SK-N-SH treated with all-trans-retinoic acid at 6 μM for 48 hours (cell line): ENCODE data around the gene RANBP1.
A peak's percentile ranks its signal among the peaks of the same experiment; 100 is the strongest.

Source experiments
- ATAC-seq: fragments of 200-7000 bp; cut with Tn5 transposase; 3 replicates; pipeline ENCODE4 v1.9.1; 2020; ENCODE audit warnings: mild to moderate bottlenecking, moderate library complexity
- ARNTL ChIP-seq: fragments of 450-650 bp; formaldehyde crosslinking; IDR thresholded peaks from 2 replicates; pipeline ENCODE4 v1.5.0; 2020; ENCODE audit warnings: low read depth, mild to moderate bottlenecking, moderate library complexity, borderline replicate concordance
- BACH2 ChIP-seq: fragments of 250-450 bp; sonication (Bioruptor Pico); IDR thresholded peaks from 2 replicates; pipeline ENCODE4 v1.9.0; 2021; ENCODE audit warnings: mild to moderate bottlenecking, borderline replicate concordance
- CREB5 ChIP-seq: fragments of 250-450 bp; sonication (Bioruptor Pico); IDR thresholded peaks from 2 replicates; pipeline ENCODE4 v1.5.1; 2020; ENCODE audit warnings: low read depth, mild to moderate bottlenecking, moderate library complexity
- CSDC2 ChIP-seq: fragments of 250-450 bp; sonication (Bioruptor Pico); IDR thresholded peaks from 2 replicates; pipeline ENCODE4 v1.5.0; 2020; ENCODE audit warnings: mild to moderate bottlenecking, moderate library complexity
- CSRNP3 ChIP-seq: fragments of 250-450 bp; sonication (Bioruptor Pico); IDR thresholded peaks from 2 replicates; pipeline ENCODE4 v1.5.1; 2021; ENCODE audit warnings: mild to moderate bottlenecking, moderate library complexity
- ESRRG ChIP-seq: fragments of 250-450 bp; sonication (Bioruptor Pico); IDR thresholded peaks from 2 replicates; pipeline ENCODE4 v1.6.1; 2021; ENCODE audit warnings: mild to moderate bottlenecking
- OSR1 ChIP-seq: fragments of 250-450 bp; sonication (Bioruptor Pico); IDR thresholded peaks from 2 replicates; pipeline ENCODE4 v1.8.0; 2022; ENCODE audit warnings: moderate library complexity, mild to moderate bottlenecking, inconsistent platforms
- PPARA ChIP-seq: fragments of 250-450 bp; sonication (Bioruptor Pico); IDR thresholded peaks from 2 replicates; pipeline ENCODE4 v1.5.0; 2020; ENCODE audit warnings: mild to moderate bottlenecking, borderline replicate concordance
- RARB ChIP-seq: fragments of 250-450 bp; sonication (Bioruptor Pico); IDR thresholded peaks from 2 replicates; pipeline ENCODE4 v1.8.0; 2021; ENCODE audit warnings: mild to moderate bottlenecking, moderate library complexity
- SNAI2 ChIP-seq: fragments of 250-450 bp; sonication (Bioruptor Pico); IDR thresholded peaks from 2 replicates; pipeline ENCODE4 v1.5.0; 2020; ENCODE audit warnings: mild to moderate bottlenecking, moderate library complexity
- TCF4 ChIP-seq: fragments of 250-450 bp; sonication (Bioruptor Pico); IDR thresholded peaks from 2 replicates; pipeline ENCODE4 v1.8.0; 2021; ENCODE audit warnings: mild to moderate bottlenecking, moderate library complexity, borderline replicate concordance
- ZC3H10 ChIP-seq: fragments of 250-450 bp; sonication (Bioruptor Pico); IDR thresholded peaks from 2 replicates; pipeline ENCODE4 v1.5.1; 2021; ENCODE audit warnings: mild to moderate bottlenecking, moderate library complexity
- ZFP3 ChIP-seq: fragments of 250-450 bp; sonication (Bioruptor Pico); IDR thresholded peaks from 2 replicates; pipeline ENCODE4 v1.5.0; 2020; ENCODE audit warnings: mild to moderate bottlenecking, moderate library complexity
- ZFP30 ChIP-seq: fragments of 450-650 bp; formaldehyde crosslinking; IDR thresholded peaks from 2 replicates; pipeline ENCODE4 v1.5.0; 2022; ENCODE audit warnings: mild to moderate bottlenecking, moderate library complexity
- ZNF565 ChIP-seq: fragments of 450-650 bp; formaldehyde crosslinking; conservative IDR thresholded peaks from 2 replicates; pipeline ENCODE4 v1.5.0; 2020; ENCODE audit warnings: low read depth, mild to moderate bottlenecking, moderate library complexity
- ZNF70 ChIP-seq: fragments of 450-650 bp; formaldehyde crosslinking; IDR thresholded peaks from 2 replicates; pipeline ENCODE4 v1.5.0; 2020; ENCODE audit warnings: mild to moderate bottlenecking, moderate library complexity
- TF ChIP-seq, protein P1 (sequence below): fragments of 250-450 bp; sonication (Bioruptor Pico); IDR thresholded peaks from 2 replicates; pipeline ENCODE4 v1.8.0; 2021; ENCODE audit warnings: low read depth, mild to moderate bottlenecking, moderate library complexity, borderline replicate concordance
- TF ChIP-seq, protein P2 (sequence below): fragments of 250-450 bp; sonication (Bioruptor Pico); IDR thresholded peaks from 2 replicates; pipeline ENCODE4 v1.8.0; 2020; ENCODE audit warnings: mild to moderate bottlenecking, moderate library complexity, borderline replicate concordance

RANBP1 gene

GRCh38 chr22:20156042-20156389 lies 40.1 kb downstream of the RANBP1 start:
- TF ChIP-seq ESRRG (CRISPR knock-in tag) (no peak), OSR1 (no peak), ZC3H10 (CRISPR knock-in tag) (no peak)
- ATAC-seq, result no peak

GRCh38 chr22:20156611-20157429 lies 40.9 kb downstream of the RANBP1 start:
- TF ChIP-seq ESRRG (CRISPR knock-in tag) (no peak), PPARA (CRISPR knock-in tag) (no peak), CSDC2 (CRISPR knock-in tag) (no peak), RARB (CRISPR knock-in tag) (no peak), OSR1 (no peak), SNAI2 (no peak), ZNF565 (CRISPR knock-in tag) (no peak), ARNTL (no peak), BACH2 (CRISPR knock-in tag) (no peak), ZFP30 (CRISPR knock-in tag) (no peak), TCF4 (CRISPR knock-in tag) (no peak)
- TF ChIP-seq, protein P1, sequence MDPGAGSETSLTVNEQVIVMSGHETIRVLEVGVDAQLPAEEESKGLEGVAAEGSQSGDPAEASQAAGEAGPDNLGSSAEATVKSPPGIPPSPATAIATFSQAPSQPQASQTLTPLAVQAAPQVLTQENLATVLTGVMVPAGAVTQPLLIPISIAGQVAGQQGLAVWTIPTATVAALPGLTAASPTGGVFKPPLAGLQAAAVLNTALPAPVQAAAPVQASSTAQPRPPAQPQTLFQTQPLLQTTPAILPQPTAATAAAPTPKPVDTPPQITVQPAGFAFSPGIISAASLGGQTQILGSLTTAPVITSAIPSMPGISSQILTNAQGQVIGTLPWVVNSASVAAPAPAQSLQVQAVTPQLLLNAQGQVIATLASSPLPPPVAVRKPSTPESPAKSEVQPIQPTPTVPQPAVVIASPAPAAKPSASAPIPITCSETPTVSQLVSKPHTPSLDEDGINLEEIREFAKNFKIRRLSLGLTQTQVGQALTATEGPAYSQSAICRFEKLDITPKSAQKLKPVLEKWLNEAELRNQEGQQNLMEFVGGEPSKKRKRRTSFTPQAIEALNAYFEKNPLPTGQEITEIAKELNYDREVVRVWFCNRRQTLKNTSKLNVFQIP (CRISPR knock-in tag), result no peak
- ATAC-seq, result peak; percentile 75

DNA sequence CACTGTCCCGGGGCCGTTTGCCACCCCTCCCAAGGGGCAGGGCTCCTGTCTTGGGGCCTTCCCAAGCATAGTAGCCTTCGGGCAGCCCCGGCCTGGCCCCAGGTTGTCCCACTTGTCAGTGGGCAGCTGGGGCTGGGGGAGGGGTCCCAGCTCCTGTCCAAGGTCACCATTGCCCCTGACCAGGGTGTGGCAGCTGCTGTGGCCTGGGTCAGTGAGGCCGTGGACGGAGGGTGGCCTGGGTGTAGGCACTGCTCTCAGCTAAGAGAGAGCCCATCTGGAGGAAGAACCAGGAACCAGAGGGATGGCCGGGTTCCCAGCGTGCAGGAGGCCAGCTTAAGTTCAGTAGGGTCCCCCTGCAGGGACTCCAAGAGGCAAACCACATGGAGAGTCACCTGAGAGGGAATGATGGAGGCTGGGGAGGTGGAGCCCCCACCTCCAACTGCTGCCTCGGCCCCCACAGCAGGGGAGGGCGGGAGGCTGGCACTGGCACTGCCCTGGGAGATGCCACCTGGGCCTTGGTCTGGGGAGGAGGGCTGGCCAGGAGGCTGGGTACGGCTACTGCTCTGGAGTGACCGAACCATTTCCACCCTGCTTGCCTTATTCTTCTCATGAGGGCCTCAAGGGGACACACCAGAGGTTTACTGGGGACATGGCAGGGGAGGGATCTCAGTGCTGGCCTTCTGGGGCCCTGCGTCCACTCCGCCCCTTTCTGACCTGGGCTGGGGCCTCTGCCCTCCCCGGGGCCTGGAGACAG lies 41.7 kb downstream of the RANBP1 start:
- ATAC-seq, result no peak
- TF ChIP-seq CSDC2 (CRISPR knock-in tag) (no peak), ZFP3 (no peak), CSRNP3 (CRISPR knock-in tag) (no peak), ZFP30 (CRISPR knock-in tag) (no peak), OSR1 (no peak), PPARA (CRISPR knock-in tag) (no peak), ZNF70 (CRISPR knock-in tag) (no peak)

GRCh38 chr22:20158391-20159036 lies 42.6 kb downstream of the RANBP1 start:
- no peak for ATAC-seq
- TF ChIP-seq CREB5 (CRISPR knock-in tag) (no peak), ZC3H10 (CRISPR knock-in tag) (no peak), CSRNP3 (CRISPR knock-in tag) (no peak), RARB (CRISPR knock-in tag) (no peak), ESRRG (CRISPR knock-in tag) (no peak)
- TF ChIP-seq, protein P1 (CRISPR knock-in tag), result no peak
- TF ChIP-seq, protein P2, sequence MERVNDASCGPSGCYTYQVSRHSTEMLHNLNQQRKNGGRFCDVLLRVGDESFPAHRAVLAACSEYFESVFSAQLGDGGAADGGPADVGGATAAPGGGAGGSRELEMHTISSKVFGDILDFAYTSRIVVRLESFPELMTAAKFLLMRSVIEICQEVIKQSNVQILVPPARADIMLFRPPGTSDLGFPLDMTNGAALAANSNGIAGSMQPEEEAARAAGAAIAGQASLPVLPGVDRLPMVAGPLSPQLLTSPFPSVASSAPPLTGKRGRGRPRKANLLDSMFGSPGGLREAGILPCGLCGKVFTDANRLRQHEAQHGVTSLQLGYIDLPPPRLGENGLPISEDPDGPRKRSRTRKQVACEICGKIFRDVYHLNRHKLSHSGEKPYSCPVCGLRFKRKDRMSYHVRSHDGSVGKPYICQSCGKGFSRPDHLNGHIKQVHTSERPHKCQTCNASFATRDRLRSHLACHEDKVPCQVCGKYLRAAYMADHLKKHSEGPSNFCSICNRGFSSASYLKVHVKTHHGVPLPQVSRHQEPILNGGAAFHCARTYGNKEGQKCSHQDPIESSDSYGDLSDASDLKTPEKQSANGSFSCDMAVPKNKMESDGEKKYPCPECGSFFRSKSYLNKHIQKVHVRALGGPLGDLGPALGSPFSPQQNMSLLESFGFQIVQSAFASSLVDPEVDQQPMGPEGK (CRISPR knock-in tag), result no peak
